PC-9 (cell line): Measurements from ENCODE around the gene NOLC1.

Experiments used
- EZH2 ChIP-seq: fragments of 200-600 bp; sonication (generic); IDR thresholded peaks from 2 replicates; pipeline ENCODE4 v1.8.0; 2017; ENCODE audit warnings: antibody characterized with exemption, low read depth
- TF ChIP-seq, protein P1 (sequence below): fragments of 200-600 bp; sonication (generic); conservative IDR thresholded peaks from 2 replicates; pipeline ENCODE4 v1.6.1; 2017; ENCODE audit warnings: mixed run types, antibody characterized with exemption, mild to moderate bottlenecking, moderate library complexity

DNA sequence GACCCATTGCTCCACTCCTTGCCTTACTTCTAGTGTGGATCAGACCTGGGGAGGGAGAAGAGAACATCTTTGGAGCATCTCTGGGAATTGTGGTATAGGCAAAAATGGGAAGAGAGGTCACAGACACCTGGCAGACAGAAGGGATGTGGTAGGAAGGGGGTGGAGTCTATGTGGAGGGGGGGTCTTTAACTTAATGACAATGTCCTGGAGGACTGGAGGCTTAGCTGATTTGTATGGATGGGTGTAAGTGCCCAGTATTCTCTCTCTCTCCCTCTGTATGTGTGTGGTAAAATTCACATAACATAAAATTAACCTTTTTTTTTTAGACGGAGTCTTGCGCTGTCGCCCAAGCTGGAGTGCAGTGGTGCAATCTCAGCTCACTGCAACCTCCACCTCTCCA lies 29.0 kb upstream of the NOLC1 start:
- TF ChIP-seq, protein P1, sequence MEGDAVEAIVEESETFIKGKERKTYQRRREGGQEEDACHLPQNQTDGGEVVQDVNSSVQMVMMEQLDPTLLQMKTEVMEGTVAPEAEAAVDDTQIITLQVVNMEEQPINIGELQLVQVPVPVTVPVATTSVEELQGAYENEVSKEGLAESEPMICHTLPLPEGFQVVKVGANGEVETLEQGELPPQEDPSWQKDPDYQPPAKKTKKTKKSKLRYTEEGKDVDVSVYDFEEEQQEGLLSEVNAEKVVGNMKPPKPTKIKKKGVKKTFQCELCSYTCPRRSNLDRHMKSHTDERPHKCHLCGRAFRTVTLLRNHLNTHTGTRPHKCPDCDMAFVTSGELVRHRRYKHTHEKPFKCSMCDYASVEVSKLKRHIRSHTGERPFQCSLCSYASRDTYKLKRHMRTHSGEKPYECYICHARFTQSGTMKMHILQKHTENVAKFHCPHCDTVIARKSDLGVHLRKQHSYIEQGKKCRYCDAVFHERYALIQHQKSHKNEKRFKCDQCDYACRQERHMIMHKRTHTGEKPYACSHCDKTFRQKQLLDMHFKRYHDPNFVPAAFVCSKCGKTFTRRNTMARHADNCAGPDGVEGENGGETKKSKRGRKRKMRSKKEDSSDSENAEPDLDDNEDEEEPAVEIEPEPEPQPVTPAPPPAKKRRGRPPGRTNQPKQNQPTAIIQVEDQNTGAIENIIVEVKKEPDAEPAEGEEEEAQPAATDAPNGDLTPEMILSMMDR = no peak
- TF ChIP-seq EZH2 = no peak
